ENCODE results near the gene C9.
"Not testable (repeated sequence)": the region's sequence is repeated elsewhere in the genome, so short reads cannot be mapped to it uniquely, and the experiment has no call there.

The C9 gene

GRCh38 chr5:39349484-39349883 is 14.8 kb downstream of the C9 start:
- Histone ChIP-seq H3K27me3 (no peaks in the 10 kb centered on the region), H3K4me1 (no peaks in the 10 kb centered on the region), H3K9me3 (no peaks in the 10 kb centered on the region), H3K4me3 (ENCODE audit: low read depth, low read length) (no peak overlapping the region), H3K36me3 (no peaks in the 10 kb centered on the region)
- DNase-seq: no peak
- TF ChIP-seq CTCF (IDR thresholded peaks at IDR 0.05; ENCODE audit: low read depth, low read length): no peak

GRCh38 chr5:39342460-39342859 is 21.8 kb downstream of the C9 start:
- TF ChIP-seq CTCF (IDR thresholded peaks at IDR 0.05; ENCODE audit: low read depth, low read length): no peak
- Histone ChIP-seq H3K9me3 (no peaks in the 10 kb centered on the region), H3K4me3 (ENCODE audit: low read depth, low read length) (no peak overlapping the region), H3K27me3 (no peaks in the 10 kb centered on the region), H3K36me3 (no peaks in the 10 kb centered on the region), H3K4me1 (no peaks in the 10 kb centered on the region)
- no peak for DNase-seq

GRCh38 chr5:39341896-39342295 is 22.4 kb downstream of the C9 start:
- Histone ChIP-seq H3K27me3 (no peaks in the 10 kb centered on the region), H3K4me3 (ENCODE audit: low read depth, low read length) (no peak overlapping the region), H3K36me3 (no peaks in the 10 kb centered on the region), H3K4me1 (no peaks in the 10 kb centered on the region), H3K9me3 (no peaks in the 10 kb centered on the region)
- TF ChIP-seq CTCF (IDR thresholded peaks at IDR 0.05; ENCODE audit: low read depth, low read length): no peak
- no peak for DNase-seq

GRCh38 chr5:39340506-39340905 is 23.8 kb downstream of the C9 start:
- no peak overlapping the region for H3K4me3 ChIP-seq (ENCODE audit: low read depth, low read length)
- no peak for DNase-seq
- H3K9me3 ChIP-seq: no peaks in the 10 kb centered on the region
- H3K4me1 ChIP-seq: no peaks in the 10 kb centered on the region
- H3K36me3 ChIP-seq: no peaks in the 10 kb centered on the region
- TF ChIP-seq CTCF (IDR thresholded peaks at IDR 0.05; ENCODE audit: low read depth, low read length): no peak
- H3K27me3 ChIP-seq: no peaks in the 10 kb centered on the region

GRCh38 chr5:39337252-39337915 is 26.9 kb downstream of the C9 start:
- no peaks in the 10 kb centered on the region for H3K9me3 ChIP-seq
- H3K27me3 ChIP-seq: no peaks in the 10 kb centered on the region
- no peak for TF ChIP-seq CTCF (IDR thresholded peaks at IDR 0.05; ENCODE audit: low read depth, low read length)
- no peak for DNase-seq
- H3K4me1 ChIP-seq: no peaks in the 10 kb centered on the region
- H3K36me3 ChIP-seq: no peaks in the 10 kb centered on the region
- no peak overlapping the region for H3K4me3 ChIP-seq (ENCODE audit: low read depth, low read length)

GRCh38 chr5:39334296-39334695 is 30.0 kb downstream of the C9 start:
- not testable (repeated sequence) for DNase-seq; H3K27me3 ChIP-seq; H3K9me3 ChIP-seq; H3K4me1 ChIP-seq; H3K36me3 ChIP-seq; H3K4me3 ChIP-seq (ENCODE audit: low read depth, low read length)

GRCh38 chr5:39333104-39333503 is 31.2 kb downstream of the C9 start:
- H3K9me3 ChIP-seq: no peaks in the 10 kb centered on the region
- DNase-seq: no peak
- no peaks in the 10 kb centered on the region for H3K36me3 ChIP-seq
- TF ChIP-seq CTCF (IDR thresholded peaks at IDR 0.05; ENCODE audit: low read depth, low read length): no peak
- H3K27me3 ChIP-seq: no peaks in the 10 kb centered on the region
- H3K4me3 ChIP-seq (ENCODE audit: low read depth, low read length): no peak overlapping the region
- no peaks in the 10 kb centered on the region for H3K4me1 ChIP-seq
